Measurements from ENCODE around the gene LIPC.

GRCh38 chr15:58520464-58520863 is 88.7 kb downstream of the LIPC start:
- TF ChIP-seq CTCF (conservative IDR thresholded peaks at IDR 0.05; ENCODE audit: low read depth, low read length) (no peak), EZH2 (IDR thresholded peaks at IDR 0.05; ENCODE audit: borderline replicate concordance, low read depth, low read length, poor library complexity, severe bottlenecking) (no peak)

Measured in A673 (cell line).